HG03558 (cell line): ENCODE data around the gene RHOT2.

ENCODE experiments used
- ATAC-seq: cut with Tn5 transposase; IDR thresholded peaks from one replicate; pipeline ENCODE4 v1.9.1; 2021; ENCODE audit warnings: moderate number of reproducible peaks; ENCODE audit not compliant: unreplicated experiment; ENCODE audit errors: extremely low read depth

Gene RHOT2

DNA sequence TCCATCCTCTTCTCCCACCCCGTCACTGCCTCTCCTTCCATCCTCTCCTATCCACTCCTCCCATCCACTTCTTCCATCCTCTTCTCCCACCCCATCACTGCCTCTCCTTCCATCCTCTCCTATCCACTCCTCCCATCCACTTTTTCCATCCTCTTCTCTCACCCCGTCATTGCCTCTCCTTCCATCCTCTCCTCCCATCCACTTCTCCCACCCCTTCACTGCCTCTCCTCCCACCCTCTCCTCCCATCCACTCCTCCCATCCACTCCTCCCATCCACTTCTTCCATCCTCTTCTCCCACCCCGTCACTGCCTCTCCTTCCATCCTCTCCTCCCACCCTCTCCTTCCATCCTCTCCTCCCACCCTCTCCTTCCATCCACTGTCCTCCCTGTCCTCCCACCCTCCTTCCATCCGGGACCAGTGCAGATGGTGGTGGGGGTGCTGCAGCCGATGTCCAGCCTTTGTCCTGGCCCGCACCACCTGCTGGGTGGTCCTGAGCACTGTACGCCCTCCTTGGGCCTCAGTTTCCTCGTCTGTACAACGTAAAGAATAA lies 36.0 kb upstream of the RHOT2 start:
- no peak for ATAC-seq

DNA sequence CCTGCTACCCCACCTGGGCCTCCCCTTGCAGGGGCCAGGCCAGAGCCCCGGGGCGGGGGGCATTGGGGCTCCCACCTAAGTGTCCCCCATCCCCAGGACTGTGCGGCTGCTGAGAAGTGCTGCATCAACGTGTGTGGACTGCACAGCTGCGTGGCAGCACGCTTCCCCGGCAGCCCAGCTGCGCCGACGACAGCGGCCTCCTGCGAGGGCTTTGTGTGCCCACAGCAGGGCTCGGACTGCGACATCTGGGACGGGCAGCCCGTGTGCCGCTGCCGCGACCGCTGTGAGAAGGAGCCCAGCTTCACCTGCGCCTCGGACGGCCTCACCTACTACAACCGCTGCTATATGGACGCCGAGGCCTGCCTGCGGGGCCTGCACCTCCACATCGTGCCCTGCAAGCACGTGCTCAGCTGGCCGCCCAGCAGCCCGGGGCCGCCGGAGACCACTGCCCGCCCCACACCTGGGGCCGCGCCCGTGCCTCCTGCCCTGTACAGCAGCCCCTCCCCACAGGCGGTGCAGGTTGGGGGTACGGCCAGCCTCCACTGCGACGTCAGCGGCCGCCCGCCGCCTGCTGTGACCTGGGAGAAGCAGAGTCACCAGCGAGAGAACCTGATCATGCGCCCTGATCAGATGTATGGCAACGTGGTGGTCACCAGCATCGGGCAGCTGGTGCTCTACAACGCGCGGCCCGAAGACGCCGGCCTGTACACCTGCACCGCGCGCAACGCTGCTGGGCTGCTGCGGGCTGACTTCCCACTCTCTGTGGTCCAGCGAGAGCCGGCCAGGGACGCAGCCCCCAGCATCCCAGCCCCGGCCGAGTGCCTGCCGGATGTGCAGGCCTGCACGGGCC lies 35.2 kb upstream of the RHOT2 start:
- ATAC-seq: no peak

GRCh38 chr16:633336-634050 lies 34.4 kb upstream of the RHOT2 start:
- no peak for ATAC-seq

DNA sequence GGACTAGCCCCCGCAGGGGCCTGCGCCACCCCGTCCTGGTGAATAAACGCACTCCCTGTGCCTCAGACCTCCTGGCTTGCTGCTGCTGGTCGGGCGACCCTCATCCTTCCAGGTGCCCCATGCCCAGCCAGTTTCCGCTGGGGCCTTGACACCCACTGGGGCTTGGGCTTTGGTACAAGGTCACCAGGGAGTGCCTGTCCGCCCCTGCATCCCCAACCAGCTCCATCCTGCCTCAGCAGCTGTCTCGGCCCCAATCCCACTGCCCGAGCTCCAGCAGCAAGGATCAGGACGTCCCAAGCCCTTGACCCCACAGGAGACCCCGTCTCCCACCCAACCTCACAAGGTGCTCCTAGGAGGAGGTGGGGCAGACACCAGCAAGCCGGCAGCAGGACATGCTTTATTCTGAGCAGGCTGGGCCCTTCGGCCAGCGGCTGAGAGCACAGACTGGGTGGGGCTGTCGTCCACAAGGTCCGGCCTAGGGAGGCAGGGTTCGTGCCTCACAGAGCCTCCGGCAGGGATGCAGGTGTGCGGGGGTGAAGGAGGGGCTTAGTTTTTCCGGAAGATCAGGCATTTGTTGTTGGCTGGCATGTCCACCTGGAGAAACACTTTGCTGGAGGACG lies 33.8 kb upstream of the RHOT2 start:
- ATAC-seq: no peak

DNA sequence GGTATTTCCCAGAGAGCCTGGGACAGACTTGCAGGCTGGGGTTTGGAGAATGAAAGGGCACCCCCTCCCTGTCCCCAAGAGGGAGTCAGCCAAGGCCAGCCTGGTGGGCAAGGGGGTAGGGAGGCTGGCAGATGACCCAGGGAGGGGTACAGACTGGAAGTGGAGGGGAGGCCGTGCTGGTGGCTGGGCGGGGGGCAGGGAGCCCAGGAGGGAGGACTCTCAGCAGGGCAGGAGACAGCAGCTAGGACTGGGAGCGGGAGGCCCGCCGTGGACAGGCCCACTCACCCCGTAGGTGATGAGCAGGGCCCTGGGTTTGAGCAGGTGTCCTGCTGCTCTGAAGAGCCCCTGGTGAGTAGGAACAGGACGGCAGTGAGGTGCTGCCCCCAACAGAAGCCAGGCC lies 32.9 kb upstream of the RHOT2 start:
- no peak for ATAC-seq

DNA sequence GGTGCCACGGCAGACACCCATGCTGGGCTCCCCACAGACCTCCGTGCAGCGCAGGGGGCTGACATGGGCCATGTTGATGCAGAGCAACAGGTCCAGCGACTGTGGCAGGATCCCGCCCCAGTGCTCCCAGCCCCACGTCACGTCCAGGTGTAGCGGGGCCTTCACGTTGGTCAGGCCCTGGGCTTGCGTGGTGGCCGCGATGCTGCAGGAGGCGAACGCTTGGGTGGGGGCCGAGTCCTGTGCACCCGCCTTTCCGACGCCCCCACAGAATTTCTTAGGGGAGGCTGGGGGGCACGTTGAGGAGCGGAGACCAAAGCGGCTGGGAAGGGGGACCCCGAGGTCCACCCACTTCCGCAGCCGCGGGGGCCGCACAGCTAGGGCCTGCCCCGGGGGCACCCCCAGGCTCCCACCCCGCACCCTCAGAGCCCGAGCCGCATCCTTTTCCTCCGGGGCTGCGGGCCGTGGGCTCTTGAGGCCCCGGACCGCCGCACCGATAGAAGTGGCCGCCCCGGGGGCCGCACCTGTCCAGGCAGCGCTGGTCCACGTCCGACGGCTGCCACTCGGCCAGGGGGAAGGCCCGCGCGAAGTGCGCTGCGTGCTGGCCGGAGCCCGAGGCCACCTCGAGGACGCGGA lies 32.2 kb upstream of the RHOT2 start:
- peak; percentile 6 for ATAC-seq

DNA sequence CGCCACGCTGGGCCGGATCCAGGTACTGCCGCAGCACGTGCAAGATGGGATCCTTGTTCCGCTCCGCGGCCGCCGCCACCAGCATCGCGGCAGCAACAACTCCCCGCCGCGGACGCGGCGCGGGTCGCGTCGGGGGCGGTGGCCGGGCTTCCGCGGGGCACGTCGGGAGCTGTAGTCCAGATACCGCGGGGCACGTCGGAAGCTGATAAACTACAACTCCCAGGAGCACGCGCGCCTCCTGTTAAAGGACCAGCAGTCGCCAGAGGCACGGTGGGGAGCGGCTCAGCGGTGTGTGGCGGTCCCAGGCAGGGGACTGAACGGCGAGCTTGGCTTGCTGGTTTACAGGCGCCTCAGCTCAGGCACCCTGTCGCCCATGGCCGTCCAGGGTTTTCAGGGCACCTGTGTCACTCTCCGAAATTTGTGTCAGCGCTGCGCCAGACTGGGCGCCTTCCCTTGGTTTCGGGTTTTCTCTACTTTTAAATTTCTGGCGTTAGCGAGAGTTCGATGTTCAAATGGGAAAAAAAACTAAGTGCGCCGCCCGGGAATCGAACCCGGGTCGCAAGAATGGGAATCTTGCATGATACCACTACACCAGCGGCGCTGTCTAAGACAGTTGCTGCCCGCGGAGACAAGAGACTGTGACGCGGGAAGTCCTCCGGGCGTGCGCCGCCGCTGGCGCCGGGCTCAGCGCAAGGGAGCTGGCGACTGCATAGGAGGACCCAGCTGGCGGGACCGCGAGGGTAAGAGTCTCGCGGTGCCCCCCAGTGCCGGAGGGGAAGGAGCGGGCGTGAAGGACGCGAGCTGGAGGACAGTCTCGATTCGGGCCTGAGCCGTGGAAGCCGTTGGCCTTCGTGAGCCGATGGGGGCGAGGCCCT lies 31.5 kb upstream of the RHOT2 start, which contains the start of gene METTL26:
TSS of gene METTL26 (minus strand) at position 100 of the 875 bp plus-strand sequence. CDS start at position 85, 15 bp downstream.
- ATAC-seq: peak; percentile 51

- no peak for ATAC-seq
Measured at GRCh38 chr16:637081-638018, 30.6 kb upstream of the RHOT2 start.

DNA sequence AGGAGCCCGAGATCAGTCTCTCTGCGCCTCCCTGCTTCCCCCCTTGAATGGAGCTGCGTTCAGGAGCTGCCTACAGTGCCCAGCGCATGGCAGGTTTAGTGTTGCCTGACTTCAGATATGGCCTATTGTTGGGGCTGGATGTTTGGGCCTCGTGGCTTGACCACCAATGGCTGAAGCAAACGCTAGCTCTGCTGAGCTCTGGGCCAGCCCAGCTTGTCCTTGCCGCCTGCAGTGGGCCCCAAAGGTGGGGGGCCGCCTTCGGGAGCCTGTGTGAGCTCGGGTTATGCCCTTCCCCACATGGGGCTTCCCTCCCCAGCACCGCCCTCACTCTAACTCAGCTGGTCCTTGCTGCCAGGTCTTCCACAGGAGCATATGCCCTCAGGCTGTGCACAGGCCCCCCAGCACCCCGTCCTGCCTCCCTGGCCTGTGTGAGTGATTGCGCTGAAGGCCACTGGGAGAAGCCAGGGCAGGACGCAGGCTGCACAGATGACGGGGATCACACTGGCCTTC lies 29.8 kb upstream of the RHOT2 start:
- no peak for ATAC-seq

DNA sequence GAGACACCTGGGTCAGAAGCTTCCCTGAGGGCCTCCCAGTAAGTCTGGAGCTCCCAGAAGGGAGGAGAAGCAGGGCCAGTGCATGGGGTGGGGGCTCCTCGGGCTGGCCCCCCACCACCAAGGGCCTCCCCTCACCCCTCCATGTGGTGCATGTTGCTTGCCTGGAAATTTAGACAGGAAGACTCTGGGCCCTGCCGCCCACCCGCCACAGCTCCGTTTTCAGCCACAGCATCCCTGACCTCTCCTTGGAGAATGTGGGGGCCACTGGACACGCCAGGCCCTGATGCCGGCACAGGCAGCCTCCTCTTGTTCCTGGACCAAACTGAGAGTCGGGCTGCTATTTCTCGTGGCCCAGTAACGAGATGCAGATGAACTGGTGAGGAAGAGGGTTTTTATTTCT lies 29.1 kb upstream of the RHOT2 start:
- ATAC-seq: no peak

DNA sequence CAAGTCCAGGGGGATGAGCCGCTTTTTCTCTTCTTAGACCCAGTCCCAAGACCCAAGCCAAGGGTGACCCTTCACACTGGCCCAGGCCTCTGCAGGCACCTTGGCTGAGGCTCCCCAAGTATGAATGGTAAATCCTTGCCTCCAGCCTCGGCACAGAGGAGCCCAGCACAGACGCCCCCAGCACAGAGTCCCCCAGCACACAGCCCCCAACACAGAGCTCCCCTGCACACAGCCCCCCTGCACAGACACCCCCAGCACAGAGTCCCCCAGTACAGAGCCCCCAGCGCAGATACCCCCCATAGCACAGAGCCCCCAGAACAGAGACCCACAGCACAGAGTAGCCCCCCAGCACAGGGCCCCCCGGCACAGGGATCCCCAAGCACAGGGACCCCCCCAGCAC lies 27.3 kb upstream of the RHOT2 start:
- no peak for ATAC-seq

- no peak for ATAC-seq
Measured at GRCh38 chr16:641326-642188, 26.4 kb upstream of the RHOT2 start, which contains the start of gene MCRIP2. Gene MCRIP2 (plus strand): TSS chr16:641828. CDS start chr16:641992, 164 bp downstream.

- ATAC-seq: no peak
Measured at GRCh38 chr16:642189-643049, 25.5 kb upstream of the RHOT2 start.

DNA sequence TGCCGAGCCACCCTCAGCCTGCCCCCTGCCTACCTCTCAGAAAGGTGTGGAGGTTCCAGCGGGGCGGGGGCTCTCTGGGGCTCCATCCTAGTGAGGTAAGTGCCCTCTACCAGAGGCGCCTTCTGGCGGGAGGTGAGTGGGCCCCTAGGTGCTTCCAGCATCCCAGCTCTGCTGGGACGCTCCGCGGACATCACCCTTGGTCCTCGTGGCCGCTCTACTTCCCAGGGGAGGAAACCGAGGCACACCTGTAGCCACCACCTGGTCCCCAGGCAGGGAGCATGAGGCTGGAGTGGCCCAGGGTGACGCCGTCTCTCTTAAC lies 24.9 kb upstream of the RHOT2 start:
- no peak for ATAC-seq

DNA sequence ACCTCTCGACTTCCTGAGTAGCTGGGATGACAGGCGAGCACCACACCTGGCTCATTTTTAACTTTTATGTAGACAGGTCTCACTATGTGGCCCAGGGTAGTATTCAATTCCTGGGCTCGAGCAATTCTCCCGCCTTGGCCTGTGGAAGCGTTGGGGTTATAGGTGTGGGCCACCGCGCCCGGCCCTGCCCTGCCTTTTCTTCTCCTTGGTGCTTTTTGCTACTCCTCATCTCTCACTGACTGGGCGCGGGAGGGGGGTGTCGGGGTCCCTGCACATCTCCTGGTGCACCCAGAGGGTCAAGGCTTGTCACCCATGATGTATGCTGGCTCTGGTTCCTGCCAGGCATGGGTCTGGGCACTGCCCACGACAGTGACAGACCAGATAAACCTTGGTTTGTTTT lies 23.4 kb upstream of the RHOT2 start:
- no peak for ATAC-seq
